OCI-LY7 (cell line): Measurements from ENCODE around the gene FAM9C.

ENCODE experiments used
- CTCF ChIP-seq: fragments of 200-600 bp; sonication (generic); conservative IDR thresholded peaks from 2 replicates; pipeline ENCODE4 v1.5.1; 2014; ENCODE audit warnings: mild to moderate bottlenecking, antibody characterized with exemption, low read length, moderate library complexity, mixed read lengths
- EZH2phosphoT487 ChIP-seq: fragments of 200-600 bp; sonication (generic); IDR thresholded peaks from 2 replicates; pipeline ENCODE4 v1.6.1; 2018; ENCODE audit warnings: low read depth, borderline replicate concordance, mild to moderate bottlenecking, mixed run types, antibody characterized with exemption, low read length, moderate library complexity, mixed read lengths

- TF ChIP-seq CTCF (no peak), EZH2phosphoT487 (no peak)
Observed at GRCh38 chrX:13014111-13015096, 30.0 kb downstream of the FAM9C start.
